ENCODE measurements around the gene NOC2L. TPM values are rescaled to one million over a fixed set of nuclear protein-coding genes. Genes with fewer than 3 reads are reported as not detected.

The NOC2L gene
- total RNA-seq, 2 donors from 2014 or later = 83.5 to 97.3 TPM

- Mint-ChIP-seq H3K4me3 (peak overlapping the region; percentile 36), H3K9me3 (no peaks in the 10 kb centered on the region), H3K27ac (peak overlapping the region; percentile 78), H3K4me1 (peaks cover 31% of the 10 kb centered on the region), H3K27me3 (ENCODE audit: insufficient read depth) (peaks cover 44% of the 10 kb centered on the region), H3K36me3 (ENCODE audit: low read depth) (peaks cover 5% of the 10 kb centered on the region)
- Histone ChIP-seq H3K4me1 (ENCODE audit: control insufficient read depth, insufficient read depth, low read length) (peaks cover 23% of the 10 kb centered on the region), H3K4me3 (ENCODE audit: low read length) (no peak overlapping the region), H3K9ac (ENCODE audit: extremely low read depth, low read length, poor library complexity, severe bottlenecking) (no peak overlapping the region), H3K27ac (ENCODE audit: low read depth, low read length) (no peak overlapping the region), H3K9me3 (ENCODE audit: control insufficient read depth, low read length) (no peaks in the 10 kb centered on the region), H3K36me3 (ENCODE audit: control insufficient read depth, insufficient read depth, low read length) (no peaks in the 10 kb centered on the region), H3K27me3 (ENCODE audit: control insufficient read depth, insufficient read depth, low read length, poor library complexity, severe bottlenecking) (peaks cover 27% of the 10 kb centered on the region)
- WGBS, 2 experiments (ENCODE audit: insufficient coverage in 1 of 2, insufficient read length in 1 of 2) = 19% methylated on average over 11 to 37 of the region's 37 CpGs
- TF ChIP-seq CTCF (conservative IDR thresholded peaks at IDR 0.05) = no peak
- DNase-seq = peak; percentile 56
Measured at GRCh38 chr1:934991-935750, 23.9 kb downstream of the NOC2L start.

GRCh38 chr1:933603-933940, 25.5 kb downstream of the NOC2L start:
- H3K4me3 Mint-ChIP-seq = no peak overlapping the region
- H3K36me3 Mint-ChIP-seq (ENCODE audit: low read depth) = peaks cover 12% of the 10 kb centered on the region
- H3K27ac Mint-ChIP-seq = no peak overlapping the region
- Histone ChIP-seq H3K9me3 (ENCODE audit: control insufficient read depth, low read length) (no peaks in the 10 kb centered on the region), H3K27me3 (ENCODE audit: control insufficient read depth, insufficient read depth, low read length, poor library complexity, severe bottlenecking) (peaks cover 32% of the 10 kb centered on the region), H3K36me3 (ENCODE audit: control insufficient read depth, insufficient read depth, low read length) (no peaks in the 10 kb centered on the region), H3K9ac (ENCODE audit: extremely low read depth, low read length, poor library complexity, severe bottlenecking) (no peak overlapping the region), H3K4me1 (ENCODE audit: control insufficient read depth, insufficient read depth, low read length) (peaks cover 12% of the 10 kb centered on the region), H3K27ac (ENCODE audit: low read depth, low read length) (no peak overlapping the region), H3K4me3 (ENCODE audit: low read length) (no peak overlapping the region)
- DNase-seq = peak; percentile 53
- H3K4me1 Mint-ChIP-seq = peaks cover 23% of the 10 kb centered on the region
- H3K27me3 Mint-ChIP-seq (ENCODE audit: insufficient read depth) = peaks cover 53% of the 10 kb centered on the region
- H3K9me3 Mint-ChIP-seq = no peaks in the 10 kb centered on the region
- no peak for TF ChIP-seq CTCF (conservative IDR thresholded peaks at IDR 0.05)
- WGBS, 2 experiments (ENCODE audit: insufficient coverage in 1 of 2, insufficient read length in 1 of 2) = 20 to 46% methylated on average over 1 to 10 of the region's 10 CpGs

- H3K27me3 Mint-ChIP-seq (ENCODE audit: insufficient read depth) = peaks cover 51% of the 10 kb centered on the region
- peaks cover 12% of the 10 kb centered on the region for H3K36me3 Mint-ChIP-seq (ENCODE audit: low read depth)
- peaks cover 38% of the 10 kb centered on the region for H3K27me3 ChIP-seq (ENCODE audit: control insufficient read depth, insufficient read depth, low read length, poor library complexity, severe bottlenecking)
- DNase-seq = no peak
- no peaks in the 10 kb centered on the region for H3K9me3 ChIP-seq (ENCODE audit: control insufficient read depth, low read length)
- no peak overlapping the region for H3K9ac ChIP-seq (ENCODE audit: extremely low read depth, low read length, poor library complexity, severe bottlenecking)
- H3K9me3 Mint-ChIP-seq = no peaks in the 10 kb centered on the region
- TF ChIP-seq CTCF (conservative IDR thresholded peaks at IDR 0.05) = no peak
- H3K4me3 Mint-ChIP-seq = no peak overlapping the region
- H3K4me1 ChIP-seq (ENCODE audit: control insufficient read depth, insufficient read depth, low read length) = peaks cover 12% of the 10 kb centered on the region
- no peak overlapping the region for H3K27ac ChIP-seq (ENCODE audit: low read depth, low read length)
- WGBS, 2 experiments (ENCODE audit: insufficient coverage in 1 of 2, insufficient read length in 1 of 2) = 75 to 83% methylated on average over 12 to 25 of the region's 25 CpGs
- no peak overlapping the region for H3K4me3 ChIP-seq (ENCODE audit: low read length)
- H3K36me3 ChIP-seq (ENCODE audit: control insufficient read depth, insufficient read depth, low read length) = no peaks in the 10 kb centered on the region
- no peak overlapping the region for H3K27ac Mint-ChIP-seq
- H3K4me1 Mint-ChIP-seq = peaks cover 20% of the 10 kb centered on the region
Measured at GRCh38 chr1:932776-933602, 26.1 kb downstream of the NOC2L start.
